Right lobe of liver (tissue), 4 donors: ENCODE measurements around the gene TENM4.

Source experiments
- CTCF ChIP-seq, 4 donors: fragments of 200-600 bp in 3 of 4; fragments of 450-650 bp in 1 of 4; IDR thresholded peaks; one replicate each; pipeline versions ENCODE4 v1.5.1 to v1.8.0; 2016 to 2022; ENCODE audit warnings: antibody characterized with exemption in 4 of 4, mild to moderate bottlenecking in 2 of 4
- POLR2A ChIP-seq: fragments of 450-650 bp; IDR thresholded peaks from one replicate; pipeline ENCODE4 v1.6.1; 2017; ENCODE audit warnings: antibody characterized with exemption, mild to moderate bottlenecking
- donor health status: DM: no; HTN: no; CAD: no.
- donor health status: DM: no; HTN: no; CAD: no.
- donor health status: DM: no; HTN: yes; CAD: no.

GRCh38 chr11:79312617-79313529 is 128.0 kb downstream of the TENM4 start:
- TF ChIP-seq POLR2A: no peak
- TF ChIP-seq CTCF (IDR thresholded peaks at IDR 0.05): no peak
